A673 (cell line): ENCODE results near the gene ZMYM1.

ENCODE experiments used
- EZH2 ChIP-seq: fragments of 200-600 bp; sonication (generic); IDR thresholded peaks from 2 replicates; pipeline ENCODE4 v1.6.1; 2017; ENCODE audit warnings: borderline replicate concordance, low read depth, mild to moderate bottlenecking, mixed read lengths, antibody characterized with exemption, low read length; ENCODE audit not compliant: poor library complexity, severe bottlenecking
- TF ChIP-seq, protein P1 (sequence below): fragments of 300-800, 200-600 bp; sonication (generic); conservative IDR thresholded peaks from 2 replicates; pipeline ENCODE4 v1.5.1; 2017; ENCODE audit warnings: low read depth, mild to moderate bottlenecking, antibody characterized with exemption, low read length, moderate library complexity, mixed read lengths

DNA sequence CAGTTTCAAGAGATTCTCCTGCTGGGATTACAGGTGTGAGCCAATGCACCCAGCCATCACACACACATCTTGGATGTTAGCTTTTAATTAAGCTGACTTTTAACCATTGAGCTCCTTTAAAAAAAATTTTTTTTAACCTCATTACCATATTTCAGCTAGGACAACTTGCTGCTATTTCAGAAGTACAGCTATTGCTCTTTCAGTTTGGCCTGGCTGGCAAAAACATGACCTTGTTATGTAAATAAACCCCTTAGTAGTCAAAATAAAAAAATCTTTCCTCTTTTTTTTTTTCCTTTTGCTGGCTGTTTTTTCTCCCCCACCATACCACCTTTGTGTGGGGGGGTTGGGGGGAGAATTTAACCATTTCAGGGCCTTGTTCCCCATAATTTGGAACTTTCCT, 49.9 kb downstream of the ZMYM1 start:
- TF ChIP-seq, protein P1, sequence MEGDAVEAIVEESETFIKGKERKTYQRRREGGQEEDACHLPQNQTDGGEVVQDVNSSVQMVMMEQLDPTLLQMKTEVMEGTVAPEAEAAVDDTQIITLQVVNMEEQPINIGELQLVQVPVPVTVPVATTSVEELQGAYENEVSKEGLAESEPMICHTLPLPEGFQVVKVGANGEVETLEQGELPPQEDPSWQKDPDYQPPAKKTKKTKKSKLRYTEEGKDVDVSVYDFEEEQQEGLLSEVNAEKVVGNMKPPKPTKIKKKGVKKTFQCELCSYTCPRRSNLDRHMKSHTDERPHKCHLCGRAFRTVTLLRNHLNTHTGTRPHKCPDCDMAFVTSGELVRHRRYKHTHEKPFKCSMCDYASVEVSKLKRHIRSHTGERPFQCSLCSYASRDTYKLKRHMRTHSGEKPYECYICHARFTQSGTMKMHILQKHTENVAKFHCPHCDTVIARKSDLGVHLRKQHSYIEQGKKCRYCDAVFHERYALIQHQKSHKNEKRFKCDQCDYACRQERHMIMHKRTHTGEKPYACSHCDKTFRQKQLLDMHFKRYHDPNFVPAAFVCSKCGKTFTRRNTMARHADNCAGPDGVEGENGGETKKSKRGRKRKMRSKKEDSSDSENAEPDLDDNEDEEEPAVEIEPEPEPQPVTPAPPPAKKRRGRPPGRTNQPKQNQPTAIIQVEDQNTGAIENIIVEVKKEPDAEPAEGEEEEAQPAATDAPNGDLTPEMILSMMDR = no peak
- no peak for TF ChIP-seq EZH2
